H1 (cell line): ENCODE data around the gene BNC2. TPM values are rescaled to one million over a fixed set of nuclear protein-coding genes. Genes with fewer than 3 reads are reported as not detected.
A peak's percentile ranks its signal among the peaks of the same experiment; 100 is the strongest.

ENCODE experiments used
- CTCF ChIA-PET: fragments of 300-600 bp; sonication (Branson Sonifier 250); formaldehyde crosslinking; loops from one replicate; lab custom pipeline; 2021; ENCODE audit not compliant: partially characterized antibody; lab: Charles Lee
- POLR2A ChIA-PET: fragments of 300-600 bp; sonication (Branson Sonifier 250); formaldehyde crosslinking; loops from one replicate; lab custom pipeline; 2021; ENCODE audit warnings: inconsistent platforms; ENCODE audit not compliant: partially characterized antibody; lab: Charles Lee
- DNase-seq, 2 experiments: peaks; one replicate each; pipeline versions ENCODE4 v3.0.0 to v3.0.0-alpha.2; 2010 to 2022; ENCODE audit warnings: low spot score in 2 of 2, low read depth in 1 of 2, mixed read lengths in 1 of 2
- FAIRE-seq: peaks from 2 replicates; lab custom pipeline; 2011; peaks lifted over from hg19 to GRCh38; lab: Jason Lieb, UNC
- H2AFZ ChIP-seq: 2 replicates; pipeline ENCODE4 v1.8.1; 2012; ENCODE audit warnings: low read length, inconsistent platforms
- H2AK5ac ChIP-seq: 2 replicates; pipeline ENCODE4 v1.6.1; 2013; ENCODE audit warnings: low read depth, low read length
- H2BK120ac ChIP-seq: replicated peaks from 2 replicates; pipeline ENCODE3; 2013; ENCODE audit warnings: low read depth, low read length, inconsistent platforms
- H2BK12ac ChIP-seq: 2 replicates; pipeline ENCODE4 v1.6.1; 2013; ENCODE audit warnings: low read depth, low read length
- H2BK15ac ChIP-seq: 2 replicates; pipeline ENCODE4 v1.6.1; 2013; ENCODE audit warnings: low read length
- H2BK20ac ChIP-seq: 2 replicates; pipeline ENCODE4 v1.6.1; 2013; ENCODE audit warnings: low read length
- H2BK5ac ChIP-seq: 2 replicates; pipeline ENCODE4 v1.6.1; 2013; ENCODE audit warnings: low read depth, low read length
- H3K14ac ChIP-seq: 2 replicates; pipeline ENCODE4 v1.6.1; 2013; ENCODE audit warnings: inconsistent platforms; ENCODE audit not compliant: insufficient read length
- H3K18ac ChIP-seq: 2 replicates; pipeline ENCODE4 v1.6.1; 2013; ENCODE audit warnings: low read length; ENCODE audit errors: extremely low read depth
- H3K23ac ChIP-seq: 2 replicates; pipeline ENCODE4 v1.6.1; 2013; ENCODE audit warnings: inconsistent platforms; ENCODE audit not compliant: insufficient read length
- H3K23me2 ChIP-seq: 2 replicates; pipeline ENCODE4 v1.6.1; 2013; ENCODE audit warnings: low read depth, low read length
- H3K27ac ChIP-seq: 2 replicates; pipeline ENCODE4 v1.6.1; 2011; ENCODE audit warnings: low read depth, low read length, inconsistent platforms
- H3K27me3 ChIP-seq, 4 experiments: replicated peaks in 1 of 4; 1 replicate in 1 of 4; 2 replicates in 3 of 4; pipeline versions ENCODE4 v1.6.1 to v1.8.1; 2011 to 2013; ENCODE audit warnings: low read length in 3 of 4, mild to moderate bottlenecking in 3 of 4, inconsistent platforms in 2 of 4, mixed read lengths in 2 of 4, moderate library complexity in 1 of 4; ENCODE audit not compliant: control insufficient read depth in 3 of 4, insufficient read depth in 3 of 4; ENCODE audit errors: extremely low read depth in 1 of 4
- H3K36me3 ChIP-seq, 4 experiments: 2 replicates each; pipeline versions ENCODE4 v1.6.1 to v1.8.1; 2011 to 2013; ENCODE audit warnings: mild to moderate bottlenecking in 4 of 4, low read length in 3 of 4, moderate library complexity in 2 of 4, control low read depth in 1 of 4, inconsistent platforms in 1 of 4; ENCODE audit not compliant: insufficient read depth in 4 of 4, control insufficient read depth in 2 of 4
- H3K4ac ChIP-seq: replicated peaks from 2 replicates; pipeline ENCODE3; 2013; ENCODE audit warnings: low read length, low read depth, mixed read lengths, inconsistent platforms; ENCODE audit not compliant: insufficient read length
- H3K4me1 ChIP-seq, 4 experiments: replicated peaks in 1 of 4; 1 replicate in 1 of 4; 2 replicates in 3 of 4; pipeline versions ENCODE4 v1.6.1 to v1.8.1; 2011 to 2013; ENCODE audit warnings: low read length in 3 of 4, inconsistent platforms in 2 of 4, mixed read lengths in 1 of 4; ENCODE audit not compliant: insufficient read depth in 4 of 4, control insufficient read depth in 3 of 4
- H3K4me2 ChIP-seq, 2 experiments: 2 replicates each; pipeline versions ENCODE4 v1.6.1 to v1.8.1; 2011 to 2013; ENCODE audit warnings: low read depth in 2 of 2, low read length in 2 of 2, control low read depth in 1 of 2, inconsistent platforms in 1 of 2, mild to moderate bottlenecking in 1 of 2; ENCODE audit not compliant: insufficient read depth in 1 of 2
- H3K4me3 ChIP-seq, 4 experiments: fragments of 200-600, 300-600 bp in 1 of 4; sonication (generic), shearing (Covaris generic), sonication (Bioruptor Twin) in 1 of 4; 2 replicates each; pipeline versions ENCODE4 v1.5.1 to v1.8.1; 2011 to 2016; ENCODE audit warnings: low read length in 4 of 4, low read depth in 3 of 4, control low read depth in 2 of 4, inconsistent platforms in 2 of 4, mild to moderate bottlenecking in 2 of 4, mixed read lengths in 1 of 4, moderate library complexity in 1 of 4; ENCODE audit not compliant: insufficient read depth in 2 of 4; ENCODE audit errors: extremely low read depth in 1 of 4
- H3K56ac ChIP-seq: replicated peaks from 2 replicates; pipeline ENCODE3; 2013; ENCODE audit warnings: low read depth, mild to moderate bottlenecking, mixed read lengths, low read length, inconsistent platforms; ENCODE audit not compliant: insufficient read length
- H3K79me1 ChIP-seq: 2 replicates; pipeline ENCODE4 v1.6.1; 2013; ENCODE audit warnings: low read depth, low read length, control low read depth
- H3K79me2 ChIP-seq, 2 experiments: 2 replicates each; pipeline versions ENCODE4 v1.6.1 to v1.8.1; 2012 to 2013; ENCODE audit warnings: low read length in 2 of 2, mild to moderate bottlenecking in 2 of 2, inconsistent platforms in 1 of 2; ENCODE audit not compliant: insufficient read depth in 2 of 2, control insufficient read depth in 1 of 2
- H3K9ac ChIP-seq, 4 experiments: replicated peaks in 1 of 4; 1 replicate in 1 of 4; 2 replicates in 3 of 4; pipeline versions ENCODE4 v1.6.1 to v1.8.1; 2011 to 2013; ENCODE audit warnings: low read depth in 3 of 4, low read length in 3 of 4, control low read depth in 2 of 4, mild to moderate bottlenecking in 2 of 4, moderate library complexity in 2 of 4, inconsistent platforms in 1 of 4; ENCODE audit errors: extremely low read depth in 1 of 4
- H3K9me3 ChIP-seq, 2 experiments: 2 replicates each; pipeline versions ENCODE4 v1.6.1 to v1.8.1; 2012 to 2013; ENCODE audit warnings: mild to moderate bottlenecking in 2 of 2, moderate library complexity in 2 of 2, control low read depth in 1 of 2, inconsistent platforms in 1 of 2, low read depth in 1 of 2, low read length in 1 of 2, mixed read lengths in 1 of 2; ENCODE audit not compliant: insufficient read depth in 2 of 2
- H4K20me1 ChIP-seq, 2 experiments: replicated peaks in 1 of 2; 2 replicates each; pipeline versions ENCODE3 to v1.8.1; 2011 to 2013; ENCODE audit warnings: inconsistent platforms in 2 of 2, low read length in 2 of 2, mild to moderate bottlenecking in 1 of 2; ENCODE audit not compliant: insufficient read depth in 2 of 2, control insufficient read depth in 1 of 2
- H4K5ac ChIP-seq: 2 replicates; pipeline ENCODE4 v1.6.1; 2013; ENCODE audit warnings: low read length, low read depth, mixed read lengths, inconsistent platforms; ENCODE audit not compliant: insufficient read length
- H4K8ac ChIP-seq: 2 replicates; pipeline ENCODE4 v1.8.0; 2013; ENCODE audit warnings: mild to moderate bottlenecking, moderate library complexity, low read length, inconsistent platforms; ENCODE audit not compliant: insufficient read depth; ENCODE audit errors: extremely low read depth
- H4K91ac ChIP-seq: replicated peaks from 2 replicates; pipeline ENCODE3; 2013; ENCODE audit warnings: low read length, mixed read lengths, inconsistent platforms; ENCODE audit not compliant: insufficient read length
- MAX ChIP-seq: IDR thresholded peaks from 2 replicates; pipeline ENCODE4 v1.6.1; 2012; ENCODE audit warnings: inconsistent platforms
- NANOG ChIP-seq: IDR thresholded peaks from 2 replicates; pipeline ENCODE4 v1.6.1; 2011; ENCODE audit warnings: low read length, low read depth, mild to moderate bottlenecking, inconsistent platforms; ENCODE audit not compliant: insufficient read depth, poor library complexity, severe bottlenecking
- RNF2 ChIP-seq: fragments of 200-900, 300-1000 bp; sonication (generic); IDR thresholded peaks from 2 replicates; pipeline ENCODE4 v1.7.1; 2016; ENCODE audit warnings: borderline replicate concordance, low read depth, mild to moderate bottlenecking, antibody characterized with exemption, low read length; ENCODE audit not compliant: poor library complexity, severe bottlenecking; ENCODE audit errors: missing control alignments
- SP2 ChIP-seq: IDR thresholded peaks from 2 replicates; pipeline ENCODE4 v1.6.1; 2012; ENCODE audit warnings: mild to moderate bottlenecking, low read length, inconsistent platforms
- ZNF274 ChIP-seq: IDR thresholded peaks from 2 replicates; pipeline ENCODE4 v1.7.0; 2012; ENCODE audit warnings: low read length, borderline replicate concordance; ENCODE audit errors: extremely low read depth
- WGBS, 2 experiments: shearing (Covaris generic) in 1 of 2; methylation state at CpG; one replicate each; pipeline versions ENCODE4 v1.1.6 to v1.1.7; 2013 to 2015; ENCODE audit warnings: low lambda C conversion rate in 2 of 2, mixed read lengths in 2 of 2, inconsistent platforms in 1 of 2, low coverage in 1 of 2, missing lambda C conversion rate in 1 of 2; ENCODE audit not compliant: insufficient replicate concordance in 2 of 2, insufficient coverage in 1 of 2, insufficient read length in 1 of 2; ENCODE audit errors: extremely low coverage in 1 of 2, missing lambda C conversion rate in 1 of 2; 5-methylcytosine and 5-hydroxymethylcytosine counted together
- polyA plus RNA-seq, 7 experiments: library from polyadenylated mRNA; depleted of rRNA in 3 of 7; stranded (reverse) in 5 of 7; unstranded in 2 of 7; fragments of >200 nt in 5 of 7; fragments of 200-250 nt in 2 of 7; gene quantifications; 1 replicate in 5 of 7; 2 replicates in 1 of 7; 4 replicates in 1 of 7; pipeline versions ENCODE4 v1.2.1 to v1.2.3, GENCODE V29; 2011 to 2013; ENCODE audit warnings: missing spikeins in 2 of 7, mixed read lengths in 2 of 7
- total RNA-seq: library from RNA; stranded (reverse); fragmentation: NEBNext Ultra II Directional; extraction: Animal tissue kit (Norgen Biotek cat#: 25700); gene quantifications from 2 replicates; pipeline ENCODE4 v1.2.1, GENCODE V29; 2021

BNC2 gene
- total and polyA plus RNA-seq, 2 of the 8 experiments (the other 6 are each of a cell fraction or from before 2014, with no cell fraction given) = 16.0 to 26.8 TPM

GRCh38 chr9:16754662-16755061 lies 115.8 kb downstream of the BNC2 start:
- DNase-seq = no peak
- Histone ChIP-seq H4K20me1 (no peaks in the 10 kb centered on the region), H3K79me2 (peaks cover 0 to 26% of the 10 kb centered on the region in 2 experiments; a peak in 2 of 4 replicates), H3K23ac (no peak overlapping the region), H3K36me3 (no peaks in the 10 kb centered on the region), H3K23me2 (no peaks in the 10 kb centered on the region), H3K27ac (no peak overlapping the region), H3K79me1 (no peaks in the 10 kb centered on the region), H2BK120ac (no peak overlapping the region), H3K4me2 (no peak overlapping the region), H3K9ac (no peak overlapping the region), H3K4me3 (no peak overlapping the region), H2BK15ac (no peak overlapping the region), H2BK12ac (no peak overlapping the region), H2BK5ac (no peak overlapping the region), H3K27me3 (no peaks in the 10 kb centered on the region), H4K91ac (peak overlapping the region; percentile 47), H3K18ac (no peak overlapping the region), H3K4me1 (no peaks in the 10 kb centered on the region; a peak in 1 of 7 replicates), H4K5ac (no peak overlapping the region), H2AK5ac (no peak overlapping the region), H2BK20ac (no peak overlapping the region), H3K56ac (no peak overlapping the region), H3K4ac (no peak overlapping the region), H4K8ac (no peak overlapping the region), H2AFZ (no peak overlapping the region), H3K14ac (no peak overlapping the region), H3K9me3 (no peaks in the 10 kb centered on the region; a peak in 1 of 4 replicates)
- no peak for TF ChIP-seq MAX
- TF ChIP-seq SP2 = no peak
- no peak for TF ChIP-seq RNF2
- TF ChIP-seq ZNF274 = no peak
- TF ChIP-seq NANOG = no peak
- POLR2A ChIA-PET = no interaction called here
- CTCF ChIA-PET = interaction anchor here (0.7 kb wide), 1 partner anchor 551 kb away, joined by 3 read pairs; no protein-coding TSS in a partner anchor
- 90% methylated on average over 4 of the region's 4 CpGs; no CpG with 5 or more reads in 1 of the 2 experiments for WGBS, 2 experiments
- FAIRE-seq = no peak
